Stomach (tissue), 4 donors: ENCODE results near the gene CYB5A.

Experiments
- CTCF ChIP-seq, 7 experiments: fragments of 450-650 bp in 4 of 7; fragments of 200-600 bp in 3 of 7; sonication (generic) in 3 of 7; IDR thresholded peaks; one replicate each; pipeline ENCODE4 v1.5.1; 2016 to 2019; ENCODE audit warnings: antibody characterized with exemption in 7 of 7, control low read depth in 2 of 7, mild to moderate bottlenecking in 1 of 7
- EP300 ChIP-seq: sonication (generic); formaldehyde crosslinking; IDR thresholded peaks from one replicate; pipeline ENCODE4 v1.6.1; 2017; ENCODE audit warnings: antibody characterized with exemption
- POLR2A ChIP-seq, 4 donors: fragments of 450-650 bp; IDR thresholded peaks; one replicate each; pipeline ENCODE4 v1.6.1; 2016; ENCODE audit warnings: antibody characterized with exemption in 4 of 4, control low read depth in 2 of 4, mild to moderate bottlenecking in 1 of 4, moderate library complexity in 1 of 4
- POLR2AphosphoS5 ChIP-seq, 3 donors: sonication (generic); formaldehyde crosslinking; IDR thresholded peaks; one replicate each; pipeline ENCODE4 v1.6.1; 2016; ENCODE audit warnings: antibody characterized with exemption in 3 of 3

- TF ChIP-seq CTCF (IDR thresholded peaks at IDR 0.05) (no peak), POLR2A (IDR thresholded peaks at IDR 0.05) (no peak), POLR2AphosphoS5 (IDR thresholded peaks at IDR 0.05) (no peak), EP300 (no peak)
Observed at GRCh38 chr18:74276609-74277008, 15.2 kb downstream of the CYB5A start.
